Measurements from ENCODE around the gene VGLL4. TPM values are rescaled to one million over a fixed set of nuclear protein-coding genes. Genes with fewer than 3 reads are reported as not detected.

The VGLL4 gene
- polyA plus RNA-seq, 1 donor (not counting 4 experiments of a cell fraction or from before 2014, with no cell fraction given): 32.6 TPM

- Histone ChIP-seq H3K4me3 (ENCODE audit: control insufficient read depth in 2 of 3, extremely low read depth in 1 of 3, insufficient read depth in 2 of 3, low read depth in 1 of 3, low read length in 3 of 3) (no peak overlapping the region), H3K9me3 (ENCODE audit: control insufficient read depth, low read depth, low read length) (no peaks in the 10 kb centered on the region), H3K27ac (ENCODE audit: control insufficient read depth, insufficient read depth, low read length) (no peak overlapping the region), H3K27me3 (ENCODE audit: control insufficient read depth, extremely low read depth, insufficient read depth, low read length) (no peaks in the 10 kb centered on the region), H3K4me1 (ENCODE audit: control insufficient read depth, extremely low read depth, insufficient read depth, low read length) (no peaks in the 10 kb centered on the region), H3K9me1 (ENCODE audit: control insufficient read depth, extremely low read depth, insufficient read depth, low read length) (peaks cover 2% of the 10 kb centered on the region), H3K36me3 (ENCODE audit: control insufficient read depth in 2 of 2, extremely low read depth in 1 of 2, insufficient read depth in 2 of 2, low read length in 2 of 2) (no peaks in the 10 kb centered on the region), H3K79me2 (ENCODE audit: control insufficient read depth, insufficient read depth, low read length) (peaks cover 86% of the 10 kb centered on the region), H3K4me2 (ENCODE audit: control insufficient read depth, extremely low read depth, insufficient read depth, low read depth, low read length) (no peak overlapping the region), H3K9ac (ENCODE audit: control insufficient read depth, extremely low read depth, insufficient read depth, low read length) (no peak overlapping the region), H2AFZ (ENCODE audit: control insufficient read depth, low read length) (no peak overlapping the region), H4K20me1 (ENCODE audit: control insufficient read depth, extremely low read depth, insufficient read depth, low read length) (peaks cover 8% of the 10 kb centered on the region)
- no peak for TF ChIP-seq EZH2 (IDR thresholded peaks at IDR 0.05; ENCODE audit: low read length)
- TF ChIP-seq, protein P1, sequence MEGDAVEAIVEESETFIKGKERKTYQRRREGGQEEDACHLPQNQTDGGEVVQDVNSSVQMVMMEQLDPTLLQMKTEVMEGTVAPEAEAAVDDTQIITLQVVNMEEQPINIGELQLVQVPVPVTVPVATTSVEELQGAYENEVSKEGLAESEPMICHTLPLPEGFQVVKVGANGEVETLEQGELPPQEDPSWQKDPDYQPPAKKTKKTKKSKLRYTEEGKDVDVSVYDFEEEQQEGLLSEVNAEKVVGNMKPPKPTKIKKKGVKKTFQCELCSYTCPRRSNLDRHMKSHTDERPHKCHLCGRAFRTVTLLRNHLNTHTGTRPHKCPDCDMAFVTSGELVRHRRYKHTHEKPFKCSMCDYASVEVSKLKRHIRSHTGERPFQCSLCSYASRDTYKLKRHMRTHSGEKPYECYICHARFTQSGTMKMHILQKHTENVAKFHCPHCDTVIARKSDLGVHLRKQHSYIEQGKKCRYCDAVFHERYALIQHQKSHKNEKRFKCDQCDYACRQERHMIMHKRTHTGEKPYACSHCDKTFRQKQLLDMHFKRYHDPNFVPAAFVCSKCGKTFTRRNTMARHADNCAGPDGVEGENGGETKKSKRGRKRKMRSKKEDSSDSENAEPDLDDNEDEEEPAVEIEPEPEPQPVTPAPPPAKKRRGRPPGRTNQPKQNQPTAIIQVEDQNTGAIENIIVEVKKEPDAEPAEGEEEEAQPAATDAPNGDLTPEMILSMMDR (optimal IDR thresholded peaks at IDR 0.05 in 1 of 3, IDR thresholded peaks at IDR 0.05 in 1 of 3, conservative IDR thresholded peaks at IDR 0.05 in 1 of 3; ENCODE audit: extremely low read depth in 1 of 3, insufficient read depth in 2 of 3, low read length in 3 of 3): no peak
- FAIRE-seq (no peak), DNase-seq (ENCODE audit: low read depth, low spot score) (no peak)
- dilution Hi-C loops (cut with MboI; ENCODE audit: extremely low pct_ligation_motif_present, low sequenced_read_pairs): no loop called here
Observed at GRCh38 chr3:11631820-11632219, 11.9 kb downstream of the VGLL4 start.

GRCh38 chr3:11629716-11630115 is 14.0 kb downstream of the VGLL4 start:
- Histone ChIP-seq H3K79me2 (ENCODE audit: control insufficient read depth, insufficient read depth, low read length) (peaks cover 85% of the 10 kb centered on the region), H3K27ac (ENCODE audit: control insufficient read depth, insufficient read depth, low read length) (no peak overlapping the region), H3K4me2 (ENCODE audit: control insufficient read depth, extremely low read depth, insufficient read depth, low read depth, low read length) (no peak overlapping the region), H4K20me1 (ENCODE audit: control insufficient read depth, extremely low read depth, insufficient read depth, low read length) (peaks cover 4% of the 10 kb centered on the region), H3K27me3 (ENCODE audit: control insufficient read depth, extremely low read depth, insufficient read depth, low read length) (no peaks in the 10 kb centered on the region), H3K4me3 (ENCODE audit: control insufficient read depth in 2 of 3, extremely low read depth in 1 of 3, insufficient read depth in 2 of 3, low read depth in 1 of 3, low read length in 3 of 3) (no peak overlapping the region), H3K4me1 (ENCODE audit: control insufficient read depth, extremely low read depth, insufficient read depth, low read length) (no peaks in the 10 kb centered on the region), H3K36me3 (ENCODE audit: control insufficient read depth in 2 of 2, extremely low read depth in 1 of 2, insufficient read depth in 2 of 2, low read length in 2 of 2) (no peaks in the 10 kb centered on the region), H2AFZ (ENCODE audit: control insufficient read depth, low read length) (no peak overlapping the region), H3K9me1 (ENCODE audit: control insufficient read depth, extremely low read depth, insufficient read depth, low read length) (peaks cover 2% of the 10 kb centered on the region), H3K9me3 (ENCODE audit: control insufficient read depth, low read depth, low read length) (no peaks in the 10 kb centered on the region), H3K9ac (ENCODE audit: control insufficient read depth, extremely low read depth, insufficient read depth, low read length) (no peak overlapping the region)
- TF ChIP-seq, protein P1 (optimal IDR thresholded peaks at IDR 0.05 in 1 of 3, IDR thresholded peaks at IDR 0.05 in 1 of 3, conservative IDR thresholded peaks at IDR 0.05 in 1 of 3; ENCODE audit: extremely low read depth in 1 of 3, insufficient read depth in 2 of 3, low read length in 3 of 3): no peak
- no peak for TF ChIP-seq EZH2 (IDR thresholded peaks at IDR 0.05; ENCODE audit: low read length)
- dilution Hi-C loops (cut with MboI; ENCODE audit: extremely low pct_ligation_motif_present, low sequenced_read_pairs): no loop called here
- no peak for DNase-seq (ENCODE audit: low read depth, low spot score)
- no peak for FAIRE-seq

Data from keratinocyte (primary cell).